GM23338 (cell line): Measurements from ENCODE around the gene LRRC10. TPM values are rescaled to one million over a fixed set of nuclear protein-coding genes. Genes with fewer than 3 reads are reported as not detected.

ENCODE experiments used
- ATAC-seq: fragments of 200-7000 bp; cut with Tn5 transposase; 3 replicates; pipeline ENCODE4 v1.9.1; 2020
- DNase-seq: peaks from one replicate; pipeline ENCODE4 v3.0.0-alpha.2; 2015; ENCODE audit warnings: low spot score
- H2AFZ ChIP-seq: fragments of 200-600 bp; sonication (generic); 2 replicates; pipeline ENCODE4 v1.8.0; 2016; ENCODE audit warnings: antibody characterized with exemption, mild to moderate bottlenecking, moderate library complexity
- H3F3A ChIP-seq: fragments of 200-600 bp; sonication (generic); replicated peaks from 2 replicates; pipeline ENCODE4 v1.8.0; 2017; ENCODE audit warnings: antibody characterized with exemption, mixed run types, low read depth
- H3K27ac ChIP-seq: fragments of 200-600 bp; sonication (generic); 2 replicates; pipeline ENCODE4 v1.6.1; 2016; ENCODE audit warnings: low read depth
- H3K27me3 ChIP-seq: fragments of 200-600 bp; sonication (generic); 2 replicates; pipeline ENCODE4 v1.8.0; 2016; ENCODE audit warnings: mild to moderate bottlenecking, mixed run types, moderate library complexity; ENCODE audit not compliant: insufficient read depth
- H3K36me3 ChIP-seq: fragments of 200-600 bp; sonication (generic); 2 replicates; pipeline ENCODE4 v1.8.0; 2016; ENCODE audit warnings: mild to moderate bottlenecking; ENCODE audit not compliant: insufficient read depth
- H3K4me1 ChIP-seq: fragments of 200-600 bp; sonication (generic); 2 replicates; pipeline ENCODE4 v1.8.0; 2016; ENCODE audit warnings: mild to moderate bottlenecking, moderate library complexity; ENCODE audit not compliant: insufficient read depth
- H3K4me2 ChIP-seq: fragments of 200-600 bp; sonication (generic); 2 replicates; pipeline ENCODE4 v1.7.1; 2017; ENCODE audit warnings: mixed run types
- H3K4me3 ChIP-seq: fragments of 200-600 bp; sonication (generic); 2 replicates; pipeline ENCODE4 v1.6.1; 2016; ENCODE audit warnings: mixed run types
- H3K79me2 ChIP-seq: fragments of 200-600 bp; sonication (generic); replicated peaks from 2 replicates; pipeline ENCODE4 v1.8.0; 2017; ENCODE audit warnings: mild to moderate bottlenecking; ENCODE audit not compliant: insufficient read depth
- H3K9me2 ChIP-seq: fragments of 200-600 bp; sonication (generic); 2 replicates; pipeline ENCODE4 v1.8.0; 2017; ENCODE audit not compliant: insufficient read depth
- H4K20me1 ChIP-seq: fragments of 200-600 bp; sonication (generic); replicated peaks from 2 replicates; pipeline ENCODE4 v1.8.0; 2017; ENCODE audit warnings: mild to moderate bottlenecking; ENCODE audit not compliant: insufficient read depth
- H3K27ac Mint-ChIP-seq: 2 replicates; pipeline ENCODE4 v1.8.0; 2020; ENCODE audit warnings: inconsistent platforms, mild to moderate bottlenecking, moderate library complexity, mixed read lengths
- H3K27me3 Mint-ChIP-seq: 3 replicates; pipeline ENCODE4 v1.8.0; 2022; ENCODE audit warnings: low read depth, mild to moderate bottlenecking, moderate library complexity, mixed read lengths, inconsistent platforms; ENCODE audit not compliant: insufficient read depth, poor library complexity
- H3K36me3 Mint-ChIP-seq: 3 replicates; pipeline ENCODE4 v1.8.0; 2021; ENCODE audit warnings: low read depth, mild to moderate bottlenecking, inconsistent platforms, moderate library complexity, mixed read lengths
- H3K4me1 Mint-ChIP-seq: 3 replicates; pipeline ENCODE4 v1.8.0; 2020; ENCODE audit warnings: mild to moderate bottlenecking, inconsistent platforms, mixed read lengths
- H3K4me3 Mint-ChIP-seq: 3 replicates; pipeline ENCODE4 v1.8.0; 2021; ENCODE audit warnings: moderate library complexity, mild to moderate bottlenecking, inconsistent platforms, mixed read lengths
- H3K9me3 Mint-ChIP-seq: 3 replicates; pipeline ENCODE4 v1.8.0; 2020; ENCODE audit warnings: moderate library complexity, mild to moderate bottlenecking, inconsistent platforms, mixed read lengths
- CREB1 ChIP-seq: fragments of 250-450 bp; sonication (Bioruptor Pico); IDR thresholded peaks from 2 replicates; pipeline ENCODE4 v1.5.0; 2020; ENCODE audit warnings: low read depth, mild to moderate bottlenecking, moderate library complexity
- CTCF ChIP-seq, 2 experiments: fragments of 200-600 bp in 1 of 2; sonication (generic) in 1 of 2; conservative IDR thresholded peaks; 2 replicates each; pipeline versions ENCODE4 v1.5.1 to v1.6.1; 2016 to 2017; ENCODE audit warnings: antibody characterized with exemption in 2 of 2, low read depth in 2 of 2, mild to moderate bottlenecking in 2 of 2, moderate library complexity in 1 of 2
- JUNB ChIP-seq: IDR thresholded peaks from one replicate; pipeline ENCODE4 v1.6.1; 2016; ENCODE audit warnings: antibody characterized with exemption; ENCODE audit not compliant: unreplicated experiment
- ZNF462 ChIP-seq: fragments of 250-450 bp; sonication (Bioruptor Pico); IDR thresholded peaks from 2 replicates; pipeline ENCODE4 v1.5.0; 2020; ENCODE audit warnings: mild to moderate bottlenecking, moderate library complexity
- polyA plus RNA-seq: library from polyadenylated mRNA; unstranded; fragments of >200 nt; fragmentation: Nextera tagmentation; extraction: Ambion mirVana; gene quantifications from 2 replicates; pipeline ENCODE4 v1.2.1, GENCODE V29; 2016
- total RNA-seq: library from RNA; depleted of rRNA; stranded (reverse); fragments of >200 nt; shearing (Covaris generic); gene quantifications from 2 replicates; pipeline ENCODE4 v1.2.3, GENCODE V29; 2014

Gene LRRC10
- total and polyA plus RNA-seq, 2 experiments from 2014 or later, result not detected

GRCh38 chr12:69639400-69640016 lies 28.8 kb upstream of the LRRC10 start:
- H3K4me3 Mint-ChIP-seq, result no peak overlapping the region

More at GRCh38 chr12:69639400-69640016, 28.8 kb upstream of the LRRC10 start:
- H4K20me1 ChIP-seq, result no peaks in the 10 kb centered on the region
- peak; percentile 85 for DNase-seq
- ATAC-seq, result peak; percentile 93
- Mint-ChIP-seq H3K27me3 (peaks cover 7% of the 10 kb centered on the region), H3K36me3 (no peaks in the 10 kb centered on the region), H3K27ac (no peak overlapping the region), H3K4me1 (peaks cover 5% of the 10 kb centered on the region; the same call in 2 of the 3 replicates), H3K9me3 (no peaks in the 10 kb centered on the region)
- no peaks in the 10 kb centered on the region for H3K36me3 ChIP-seq
- TF ChIP-seq CREB1 (CRISPR knock-in tag) (no peak), JUNB (no peak), CTCF (conservative IDR thresholded peaks at IDR 0.05; ENCODE audit: low read depth in 2 of 2) (peak; percentile 89 to 92), ZNF462 (CRISPR knock-in tag) (peak; percentile 68; the same call in 1 of the 2 replicates)
- H3K4me2 ChIP-seq, result no peak overlapping the region
- H3K27ac ChIP-seq, result no peak overlapping the region
- no peaks in the 10 kb centered on the region for H3K79me2 ChIP-seq
- H3K4me1 ChIP-seq, result peaks cover 4% of the 10 kb centered on the region; the same call in 1 of the 2 replicates
- no peaks in the 10 kb centered on the region for H3F3A ChIP-seq
- no peak overlapping the region for H3K4me3 ChIP-seq
- H3K9me2 ChIP-seq, result no peaks in the 10 kb centered on the region
- H3K27me3 ChIP-seq, result no peaks in the 10 kb centered on the region
- peak overlapping the region; percentile 12; the same call in 1 of the 2 replicates for H2AFZ ChIP-seq
